H1 (cell line): Measurements from ENCODE around the gene OR51I1. TPM values are rescaled to one million over a fixed set of nuclear protein-coding genes. Genes with fewer than 3 reads are reported as not detected.

Experiments
- KDM1A ChIP-seq: fragments of 200-600, 300-600 bp; sonication (generic); IDR thresholded peaks from 2 replicates; pipeline ENCODE4 v1.7.1; 2016; ENCODE audit warnings: mild to moderate bottlenecking, low read length, borderline replicate concordance
- ZNF274 ChIP-seq: IDR thresholded peaks from 2 replicates; pipeline ENCODE4 v1.7.0; 2012; ENCODE audit warnings: low read length, borderline replicate concordance; ENCODE audit errors: extremely low read depth
- polyA plus RNA-seq, 7 experiments: library from polyadenylated mRNA; depleted of rRNA in 3 of 7; stranded (reverse) in 5 of 7; unstranded in 2 of 7; fragments of >200 nt in 5 of 7; fragments of 200-250 nt in 2 of 7; gene quantifications; 1 replicate in 5 of 7; 2 replicates in 1 of 7; 4 replicates in 1 of 7; pipeline versions ENCODE4 v1.2.1 to v1.2.3, GENCODE V29; 2011 to 2013; ENCODE audit warnings: missing spikeins in 2 of 7, mixed read lengths in 2 of 7
- total RNA-seq: library from RNA; stranded (reverse); fragmentation: NEBNext Ultra II Directional; extraction: Animal tissue kit (Norgen Biotek cat#: 25700); gene quantifications from 2 replicates; pipeline ENCODE4 v1.2.1, GENCODE V29; 2021

The OR51I1 gene
- total and polyA plus RNA-seq, 2 of the 8 experiments (the other 6 are each of a cell fraction or from before 2014, with no cell fraction given), result not detected

DNA sequence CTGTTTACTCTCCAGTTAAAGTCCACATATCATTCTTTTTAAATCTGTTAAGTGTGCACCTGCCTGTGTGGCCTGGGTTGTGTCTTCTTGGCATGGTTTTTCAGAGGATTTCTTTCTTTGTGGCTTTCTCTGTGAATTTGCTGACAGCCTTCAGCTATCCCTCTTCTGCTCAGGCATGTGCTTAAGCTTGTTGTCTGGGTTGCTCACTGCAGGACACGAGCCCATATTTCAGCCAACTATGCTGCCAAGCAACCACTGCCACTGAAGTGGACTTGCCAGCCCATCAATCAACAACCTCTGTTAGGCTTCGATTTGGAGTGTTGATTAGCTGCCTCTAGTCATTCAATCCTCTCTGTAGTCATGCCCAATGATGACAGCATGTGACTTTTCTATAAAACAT is 26.2 kb upstream of the OR51I1 start (continued):
- TF ChIP-seq KDM1A (no peak), ZNF274 (no peak)
